OCI-LY3 (cell line): ENCODE results near the gene ACOX1.

Source experiments
- EZH2phosphoT487 ChIP-seq: fragments of 200-600 bp; shearing (Covaris generic); IDR thresholded peaks from 2 replicates; pipeline ENCODE4 v1.6.1; 2018; ENCODE audit warnings: antibody characterized with exemption, mixed run types, low read depth
- TF ChIP-seq, protein P1 (sequence below): fragments of 200-600, 300-600 bp; sonication (generic); IDR thresholded peaks from 2 replicates; pipeline ENCODE4 v1.5.1; 2014; ENCODE audit warnings: antibody characterized with exemption, low read length, low read depth

DNA sequence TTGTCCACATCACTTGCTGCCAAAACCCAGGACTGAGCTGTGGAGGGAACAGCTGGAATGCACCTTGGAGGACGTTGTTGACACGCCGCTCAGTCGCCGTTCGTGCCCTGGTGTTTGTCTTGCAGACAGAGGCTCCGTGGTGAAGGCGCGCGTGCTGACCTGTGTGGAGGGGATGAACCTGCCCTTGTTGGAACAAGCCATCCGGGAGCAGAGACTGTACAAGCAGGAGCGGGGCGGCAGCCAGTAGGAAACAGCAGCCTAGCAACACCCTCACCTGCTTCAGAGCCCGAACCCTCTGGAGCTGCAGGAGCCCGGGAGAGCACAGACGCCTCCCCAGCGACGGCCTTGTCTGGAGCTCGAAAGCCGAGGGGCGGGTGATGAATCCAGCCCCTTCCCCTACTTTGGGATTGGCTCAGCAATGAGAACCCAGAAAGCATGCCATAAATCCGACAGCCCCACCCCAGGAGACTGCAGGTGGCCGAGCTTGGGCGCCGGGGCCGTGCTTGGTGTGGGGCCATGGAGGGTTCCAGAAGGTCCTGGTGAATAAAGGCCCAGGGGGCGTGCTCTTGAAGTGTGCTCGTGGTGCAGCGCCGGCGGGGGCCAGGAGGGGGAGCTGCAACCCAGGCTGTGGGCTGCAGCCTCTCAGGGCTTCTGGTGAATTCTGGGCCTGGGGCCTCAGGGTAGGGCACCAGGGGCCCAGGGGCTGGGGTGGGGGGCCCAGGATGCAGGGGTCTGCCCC, 21.2 kb upstream of the ACOX1 start:
- TF ChIP-seq, protein P1, sequence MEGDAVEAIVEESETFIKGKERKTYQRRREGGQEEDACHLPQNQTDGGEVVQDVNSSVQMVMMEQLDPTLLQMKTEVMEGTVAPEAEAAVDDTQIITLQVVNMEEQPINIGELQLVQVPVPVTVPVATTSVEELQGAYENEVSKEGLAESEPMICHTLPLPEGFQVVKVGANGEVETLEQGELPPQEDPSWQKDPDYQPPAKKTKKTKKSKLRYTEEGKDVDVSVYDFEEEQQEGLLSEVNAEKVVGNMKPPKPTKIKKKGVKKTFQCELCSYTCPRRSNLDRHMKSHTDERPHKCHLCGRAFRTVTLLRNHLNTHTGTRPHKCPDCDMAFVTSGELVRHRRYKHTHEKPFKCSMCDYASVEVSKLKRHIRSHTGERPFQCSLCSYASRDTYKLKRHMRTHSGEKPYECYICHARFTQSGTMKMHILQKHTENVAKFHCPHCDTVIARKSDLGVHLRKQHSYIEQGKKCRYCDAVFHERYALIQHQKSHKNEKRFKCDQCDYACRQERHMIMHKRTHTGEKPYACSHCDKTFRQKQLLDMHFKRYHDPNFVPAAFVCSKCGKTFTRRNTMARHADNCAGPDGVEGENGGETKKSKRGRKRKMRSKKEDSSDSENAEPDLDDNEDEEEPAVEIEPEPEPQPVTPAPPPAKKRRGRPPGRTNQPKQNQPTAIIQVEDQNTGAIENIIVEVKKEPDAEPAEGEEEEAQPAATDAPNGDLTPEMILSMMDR = peak; percentile 70
- no peak for TF ChIP-seq EZH2phosphoT487
